Kidney (tissue), 14 donors: Measurements from ENCODE around the gene TTLL5. TPM values are rescaled to one million over a fixed set of nuclear protein-coding genes. Genes with fewer than 3 reads are reported as not detected.

ENCODE experiments used
- DNase-seq, 5 donors: peaks; one replicate each; pipeline ENCODE4 v3.0.0-alpha.2; 2013 to 2020
- FAIRE-seq: peaks from 2 replicates; lab custom pipeline; 2012; peaks lifted over from hg19 to GRCh38; lab: Jason Lieb, UNC
- H3K27ac ChIP-seq, 2 donors: one replicate each; pipeline ENCODE4 v1.7.0; 2013; ENCODE audit warnings: low read depth in 2 of 2, low read length in 2 of 2, inconsistent platforms in 1 of 2
- H3K27me3 ChIP-seq: one replicate; pipeline ENCODE4 v1.7.1; 2013; ENCODE audit warnings: low read length, inconsistent platforms; ENCODE audit not compliant: control insufficient read depth, insufficient read depth
- H3K36me3 ChIP-seq, 3 donors: one replicate each; pipeline versions ENCODE4 v1.7.0 to v1.7.1; 2013; ENCODE audit warnings: low read length in 3 of 3, control low read depth in 1 of 3, inconsistent platforms in 1 of 3; ENCODE audit not compliant: insufficient read depth in 3 of 3, control insufficient read depth in 2 of 3
- H3K4me1 ChIP-seq, 3 donors: one replicate each; pipeline versions ENCODE4 v1.7.0 to v1.7.1; 2013; ENCODE audit warnings: low read length in 3 of 3, inconsistent platforms in 1 of 3, low read depth in 1 of 3; ENCODE audit not compliant: control insufficient read depth in 2 of 3, insufficient read depth in 2 of 3
- H3K4me3 ChIP-seq, 3 donors: one replicate each; pipeline versions ENCODE4 v1.7.0 to v1.8.1; 2013; ENCODE audit warnings: low read length in 3 of 3, control low read depth in 1 of 3, inconsistent platforms in 1 of 3
- H3K9ac ChIP-seq, 3 donors: one replicate each; pipeline versions ENCODE4 v1.7.0 to v1.7.1; 2013; ENCODE audit warnings: low read length in 3 of 3, control low read depth in 1 of 3, inconsistent platforms in 1 of 3
- H3K9me3 ChIP-seq, 3 donors: one replicate each; pipeline versions ENCODE4 v1.7.0 to v1.7.1; 2013; ENCODE audit warnings: low read length in 3 of 3, control low read depth in 1 of 3, inconsistent platforms in 1 of 3; ENCODE audit not compliant: control insufficient read depth in 2 of 3, insufficient read depth in 1 of 3
- intact Hi-C: fragments of 100-400 bp; cut with DNase I; formaldehyde crosslinking; loops from one replicate; pipeline ENCODE4 v1.11.1; 2022
- polyA plus RNA-seq: library from polyadenylated mRNA; stranded (reverse); fragments of 350-450 nt; fragmentation: Illumina TruSeq; extraction: RNeasy Lipid Tissue Mini Kit (QIAGEN cat#74804); gene quantifications from one replicate; pipeline ENCODE4 v1.2.3, GENCODE V29; 2014; ENCODE audit warnings: low read depth, low replicate concordance; ENCODE audit not compliant: insufficient read depth
- total RNA-seq: library from RNA; stranded (reverse); fragmentation: NEBNext Ultra II Directional; extraction: Animal tissue kit (Norgen Biotek cat#: 25700); gene quantifications from one replicate; pipeline ENCODE4 v1.2.1, GENCODE V29; 2021
- TF ChIP-seq, protein P1 (sequence below): IDR thresholded peaks from 3 replicates; pipeline ENCODE4 v1.5.1; 2012; ENCODE audit warnings: mild to moderate bottlenecking, moderate library complexity, borderline replicate concordance; ENCODE audit not compliant: insufficient read depth; ENCODE audit errors: extremely low read depth
- donor health status: control.
- donor health status: control.
- donor health status: control.
- donor health status: control.
- donor health status: control.
- donor health status: DM: yes; HTN: yes; CAD: no.
- donor health status: Normal renal cell carcinoma (clear cell type).

The TTLL5 gene
- total and polyA plus RNA-seq, 2 donors from 2014 or later: 16.8 to 37.2 TPM

DNA sequence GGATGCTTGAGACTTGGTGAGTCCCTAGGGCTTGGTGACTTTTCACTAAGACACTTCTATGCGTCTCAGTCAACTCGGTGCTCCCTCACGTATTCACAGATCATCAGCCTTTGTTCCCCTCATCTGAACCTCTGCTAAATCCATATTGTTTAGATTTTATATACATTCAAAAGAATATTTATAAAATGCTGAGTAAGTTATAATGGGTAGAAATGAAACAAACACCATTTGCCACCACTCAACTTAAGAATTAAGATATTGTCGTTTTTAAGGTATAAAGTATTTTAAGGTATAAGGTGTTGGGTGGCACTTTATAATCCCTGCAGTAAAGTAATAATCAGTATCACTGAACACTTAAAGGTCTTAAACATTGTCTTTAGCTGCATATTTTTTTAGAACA, 103.0 kb downstream of the TTLL5 start:
- FAIRE-seq (no peak), DNase-seq (no peak)
- H3K9me3 ChIP-seq: no peaks in the 10 kb centered on the region
- no peaks in the 10 kb centered on the region for H3K27me3 ChIP-seq
- peaks cover 0 to 3% (median 0%) of the 10 kb centered on the region in 3 donors for H3K36me3 ChIP-seq
- no peak overlapping the region for H3K9ac ChIP-seq
- no peaks in the 10 kb centered on the region for H3K4me1 ChIP-seq
- intact Hi-C loops: no loop called here
- H3K4me3 ChIP-seq: no peak overlapping the region
- H3K27ac ChIP-seq: no peak overlapping the region
- TF ChIP-seq, protein P1, sequence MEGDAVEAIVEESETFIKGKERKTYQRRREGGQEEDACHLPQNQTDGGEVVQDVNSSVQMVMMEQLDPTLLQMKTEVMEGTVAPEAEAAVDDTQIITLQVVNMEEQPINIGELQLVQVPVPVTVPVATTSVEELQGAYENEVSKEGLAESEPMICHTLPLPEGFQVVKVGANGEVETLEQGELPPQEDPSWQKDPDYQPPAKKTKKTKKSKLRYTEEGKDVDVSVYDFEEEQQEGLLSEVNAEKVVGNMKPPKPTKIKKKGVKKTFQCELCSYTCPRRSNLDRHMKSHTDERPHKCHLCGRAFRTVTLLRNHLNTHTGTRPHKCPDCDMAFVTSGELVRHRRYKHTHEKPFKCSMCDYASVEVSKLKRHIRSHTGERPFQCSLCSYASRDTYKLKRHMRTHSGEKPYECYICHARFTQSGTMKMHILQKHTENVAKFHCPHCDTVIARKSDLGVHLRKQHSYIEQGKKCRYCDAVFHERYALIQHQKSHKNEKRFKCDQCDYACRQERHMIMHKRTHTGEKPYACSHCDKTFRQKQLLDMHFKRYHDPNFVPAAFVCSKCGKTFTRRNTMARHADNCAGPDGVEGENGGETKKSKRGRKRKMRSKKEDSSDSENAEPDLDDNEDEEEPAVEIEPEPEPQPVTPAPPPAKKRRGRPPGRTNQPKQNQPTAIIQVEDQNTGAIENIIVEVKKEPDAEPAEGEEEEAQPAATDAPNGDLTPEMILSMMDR: no peak

DNA sequence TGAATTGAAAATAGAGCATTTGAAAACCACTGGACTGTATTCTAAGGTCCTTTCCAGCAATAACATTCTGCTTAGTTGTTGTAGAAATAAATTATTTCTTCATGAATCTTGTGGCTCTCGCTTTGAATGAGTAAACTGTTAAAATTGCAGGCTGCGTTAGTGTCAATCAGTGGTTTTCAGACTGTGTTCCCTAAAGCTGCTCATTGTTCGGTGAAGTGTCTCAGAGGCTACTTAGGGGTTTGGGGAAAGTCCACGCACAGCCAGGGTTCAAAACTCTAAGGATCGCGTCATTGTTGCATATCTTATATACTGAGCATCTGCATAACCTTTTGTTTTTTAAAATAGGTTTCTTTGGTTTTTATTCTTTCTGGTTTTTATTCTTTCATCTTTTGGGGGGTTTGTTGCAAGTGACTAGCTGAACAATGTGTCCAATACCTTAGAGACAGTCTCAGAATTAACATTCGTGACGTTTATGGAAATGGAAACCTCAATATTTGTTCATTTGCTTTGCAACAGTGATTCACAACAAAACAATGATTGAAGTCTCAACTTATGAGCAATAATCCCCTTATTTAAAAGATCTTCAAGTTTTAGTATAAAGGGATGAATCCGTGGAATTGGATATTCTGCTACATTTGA, 108.1 kb downstream of the TTLL5 start:
- DNase-seq (no peak), FAIRE-seq (no peak)
- Histone ChIP-seq H3K9ac (no peak overlapping the region), H3K36me3 (peaks cover 0 to 3% (median 0%) of the 10 kb centered on the region in 3 donors), H3K4me3 (no peak overlapping the region), H3K4me1 (no peaks in the 10 kb centered on the region), H3K9me3 (no peaks in the 10 kb centered on the region), H3K27me3 (no peaks in the 10 kb centered on the region), H3K27ac (no peak overlapping the region)
- TF ChIP-seq, protein P1: no peak
- intact Hi-C loops: no loop called here

DNA sequence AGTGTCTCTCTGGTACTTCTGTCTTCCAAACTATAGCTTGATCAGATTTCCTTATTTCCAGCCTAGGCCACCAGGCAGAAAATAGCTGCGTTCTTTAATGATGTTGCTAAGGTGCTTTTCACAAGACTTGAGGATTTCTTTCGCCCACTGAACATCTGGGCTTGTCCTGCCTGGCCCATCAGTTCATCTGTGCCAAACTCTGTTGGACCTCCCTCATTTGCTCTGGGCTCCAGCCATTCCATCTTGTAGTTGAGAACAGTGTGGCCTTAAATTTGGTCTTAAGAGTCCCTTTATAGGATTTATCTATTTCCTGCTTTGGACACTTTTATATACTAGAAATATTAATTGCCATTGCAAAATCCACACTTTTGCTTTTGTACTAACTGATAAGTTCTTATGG, 109.6 kb downstream of the TTLL5 start:
- intact Hi-C loops: no loop called here
- H3K27ac ChIP-seq: no peak overlapping the region
- TF ChIP-seq, protein P1: no peak
- DNase-seq (no peak), FAIRE-seq (no peak)
- H3K4me3 ChIP-seq: no peak overlapping the region
- no peak overlapping the region for H3K9ac ChIP-seq
- no peaks in the 10 kb centered on the region for H3K9me3 ChIP-seq
- H3K36me3 ChIP-seq: peaks cover 0 to 3% (median 0%) of the 10 kb centered on the region in 3 donors
- no peaks in the 10 kb centered on the region for H3K27me3 ChIP-seq
- no peaks in the 10 kb centered on the region for H3K4me1 ChIP-seq

DNA sequence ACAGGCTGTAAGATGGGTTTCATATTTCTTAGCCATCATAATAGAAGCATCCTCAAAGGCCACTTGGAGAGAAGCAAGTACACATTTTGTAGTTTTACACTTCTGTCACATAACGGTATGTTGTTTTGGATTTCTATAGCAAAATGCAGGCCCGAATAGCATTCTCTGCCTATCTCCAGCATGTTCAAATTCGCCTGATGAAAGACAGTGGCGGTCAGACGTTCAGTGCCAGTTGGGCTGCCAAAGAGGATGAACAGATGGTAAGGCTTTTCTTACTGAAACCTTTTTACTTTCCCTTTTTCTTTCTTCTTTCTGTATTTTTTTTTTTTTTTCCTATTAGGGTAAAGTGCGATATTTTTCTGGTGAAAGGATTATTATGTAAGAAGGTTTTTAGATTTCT, 110.5 kb downstream of the TTLL5 start:
- DNase-seq: no peak
- H3K4me1 ChIP-seq: no peaks in the 10 kb centered on the region
- TF ChIP-seq, protein P1: no peak
- no peak overlapping the region for H3K9ac ChIP-seq
- H3K27me3 ChIP-seq: no peaks in the 10 kb centered on the region
- peaks cover 0 to 1% (median 1%) of the 10 kb centered on the region in 3 donors for H3K36me3 ChIP-seq
- H3K9me3 ChIP-seq: no peaks in the 10 kb centered on the region
- intact Hi-C loops: no loop called here
- FAIRE-seq: no peak
- no peak overlapping the region for H3K4me3 ChIP-seq
- H3K27ac ChIP-seq: no peak overlapping the region
